Liver (tissue), 9 donors: ENCODE data around the gene AXIN2. TPM values are rescaled to one million over a fixed set of nuclear protein-coding genes. Genes with fewer than 3 reads are reported as not detected.

Experiments used
- DNase-seq: peaks from one replicate; pipeline ENCODE4 v3.0.0-alpha.2; 2017; ENCODE audit warnings: low spot score
- H3K27ac ChIP-seq, 2 donors: one replicate each; pipeline ENCODE4 v1.7.0; 2013; ENCODE audit warnings: inconsistent platforms in 2 of 2, low read length in 2 of 2, control low read depth in 1 of 2, low read depth in 1 of 2, mild to moderate bottlenecking in 1 of 2
- H3K27me3 ChIP-seq, 4 donors: one replicate each; pipeline versions ENCODE4 v1.6.1 to v1.7.0; 2013; ENCODE audit warnings: low read length in 3 of 4, inconsistent platforms in 1 of 4, mild to moderate bottlenecking in 1 of 4, moderate library complexity in 1 of 4; ENCODE audit not compliant: control insufficient read depth in 4 of 4, insufficient read depth in 4 of 4
- H3K36me3 ChIP-seq, 4 donors: one replicate each; pipeline versions ENCODE4 v1.6.1 to v1.7.0; 2013; ENCODE audit warnings: low read length in 3 of 4, mild to moderate bottlenecking in 3 of 4, low read depth in 1 of 4, moderate library complexity in 1 of 4; ENCODE audit not compliant: control insufficient read depth in 4 of 4, insufficient read depth in 3 of 4
- H3K4me1 ChIP-seq, 4 donors: one replicate each; pipeline versions ENCODE4 v1.6.1 to v1.7.0; 2013; ENCODE audit warnings: low read length in 3 of 4, mild to moderate bottlenecking in 3 of 4, moderate library complexity in 1 of 4; ENCODE audit not compliant: control insufficient read depth in 4 of 4, insufficient read depth in 4 of 4
- H3K4me3 ChIP-seq, 3 donors: one replicate each; pipeline versions ENCODE4 v1.6.1 to v1.7.0; 2013; ENCODE audit warnings: low read length in 3 of 3, control low read depth in 1 of 3, low read depth in 1 of 3, mild to moderate bottlenecking in 1 of 3
- H3K9ac ChIP-seq, 2 donors: one replicate each; pipeline ENCODE4 v1.7.0; 2013; ENCODE audit warnings: low read length in 2 of 2, mild to moderate bottlenecking in 2 of 2, moderate library complexity in 2 of 2, control low read depth in 1 of 2, low read depth in 1 of 2
- H3K9me3 ChIP-seq, 4 donors: one replicate each; pipeline versions ENCODE4 v1.6.1 to v1.7.0; 2013; ENCODE audit warnings: low read length in 3 of 4; ENCODE audit not compliant: control insufficient read depth in 4 of 4
- ATF3 ChIP-seq: IDR thresholded peaks from 2 replicates; pipeline ENCODE4 v1.6.1; 2016; ENCODE audit warnings: antibody characterized with exemption
- CTCF ChIP-seq: fragments of 150-350 bp; IDR thresholded peaks from 2 replicates; pipeline ENCODE4 v1.5.1; 2017; ENCODE audit warnings: improper control_type of control experiment, low read depth, low read length; ENCODE audit not compliant: missing input control
- EGR1 ChIP-seq, 2 donors: IDR thresholded peaks; 2 replicates each; pipeline ENCODE4 v1.6.1; 2016 to 2018; ENCODE audit warnings: antibody characterized with exemption in 2 of 2, low read depth in 2 of 2
- FOXA1 ChIP-seq: IDR thresholded peaks from 2 replicates; pipeline ENCODE4 v1.6.1; 2016; ENCODE audit warnings: antibody characterized with exemption
- FOXA2 ChIP-seq: IDR thresholded peaks from 2 replicates; pipeline ENCODE4 v1.6.1; 2016; ENCODE audit warnings: antibody characterized with exemption
- HNF4A ChIP-seq, 2 donors: conservative IDR thresholded peaks; 2 replicates each; pipeline ENCODE4 v1.6.1; 2016; ENCODE audit warnings: antibody characterized with exemption in 2 of 2, mild to moderate bottlenecking in 2 of 2
- HNF4G ChIP-seq: IDR thresholded peaks from 2 replicates; pipeline ENCODE4 v1.6.1; 2016; ENCODE audit warnings: antibody characterized with exemption
- JUND ChIP-seq, 2 donors: IDR thresholded peaks; 2 replicates each; pipeline ENCODE4 v1.6.1; 2016; ENCODE audit warnings: antibody characterized with exemption in 2 of 2
- MAX ChIP-seq: IDR thresholded peaks from 2 replicates; pipeline ENCODE4 v1.6.1; 2016; ENCODE audit warnings: antibody characterized with exemption
- NR2F2 ChIP-seq: IDR thresholded peaks from 2 replicates; pipeline ENCODE4 v1.6.1; 2016; ENCODE audit warnings: antibody characterized with exemption
- REST ChIP-seq: IDR thresholded peaks from 2 replicates; pipeline ENCODE4 v1.6.1; 2016; ENCODE audit warnings: antibody characterized with exemption, mild to moderate bottlenecking
- ZBTB33 ChIP-seq: IDR thresholded peaks from 2 replicates; pipeline ENCODE4 v1.6.1; 2016; ENCODE audit warnings: antibody characterized with exemption
- WGBS: extraction: QIAGEN DNeasy Blood & Tissue Kit; methylation state at CpG from one replicate; pipeline ENCODE4 v1.1.7; 2013; 5-methylcytosine and 5-hydroxymethylcytosine counted together
- polyA plus RNA-seq, 2 donors: library from polyadenylated mRNA; stranded (reverse) in 1 of 2; unstranded in 1 of 2; fragments of 200-250 nt in 1 of 2; fragments of >200 nt in 1 of 2; fragmentation: Nextera tagmentation in 1 of 2; extraction: Ambion mirVana in 1 of 2; gene quantifications; one replicate each; pipeline versions ENCODE4 v1.2.1 to v1.2.3, GENCODE V29; 2013 to 2015
- total RNA-seq, 2 donors: library from RNA; depleted of rRNA; stranded (reverse); fragments of >200 nt; gene quantifications; one replicate each; pipeline ENCODE4 v1.2.3, GENCODE V29; 2014
- donor health status: healthy.
- donor health status: healthy.
- donor health status: healthy.
- donor health status: healthy.
- donor health status: healthy.

AXIN2 gene
- total and polyA plus RNA-seq, 4 donors, result 0.33 to 3.5 (median 1.5) TPM

GRCh38 chr17:65573282-65573602 lies 11.8 kb upstream of the AXIN2 start:
- H3K27ac ChIP-seq, result no peak overlapping the region
- no peak for DNase-seq
- TF ChIP-seq ZBTB33, result no peak
- no peak for TF ChIP-seq NR2F2
- TF ChIP-seq EGR1 (IDR thresholded peaks at IDR 0.05; ENCODE audit: low read depth in 2 of 2), result no peak
- no peak for TF ChIP-seq REST
- TF ChIP-seq CTCF, result no peak
- TF ChIP-seq FOXA1, result no peak
- no peak for TF ChIP-seq HNF4A (conservative IDR thresholded peaks at IDR 0.05)
- TF ChIP-seq MAX, result no peak
- no peaks in the 10 kb centered on the region for H3K4me1 ChIP-seq
- no peaks in the 10 kb centered on the region for H3K36me3 ChIP-seq
- no peak overlapping the region for H3K9ac ChIP-seq
- no peaks in the 10 kb centered on the region for H3K27me3 ChIP-seq
- 76% methylated on average over 5 of the region's 5 CpGs for WGBS
- no peaks in the 10 kb centered on the region for H3K9me3 ChIP-seq
- H3K4me3 ChIP-seq, result no peak overlapping the region

- Histone ChIP-seq H3K4me1 (no peaks in the 10 kb centered on the region), H3K9ac (no peak overlapping the region), H3K36me3 (no peaks in the 10 kb centered on the region), H3K9me3 (no peaks in the 10 kb centered on the region), H3K27me3 (no peaks in the 10 kb centered on the region), H3K27ac (no peak overlapping the region), H3K4me3 (no peak overlapping the region)
- TF ChIP-seq REST, result no peak
- TF ChIP-seq ATF3, result no peak
- TF ChIP-seq HNF4A (conservative IDR thresholded peaks at IDR 0.05), result no peak
- TF ChIP-seq FOXA2, result no peak
- no peak for TF ChIP-seq EGR1 (IDR thresholded peaks at IDR 0.05; ENCODE audit: low read depth in 2 of 2)
- no peak for TF ChIP-seq FOXA1
- TF ChIP-seq CTCF, result no peak
- no peak for TF ChIP-seq JUND (IDR thresholded peaks at IDR 0.05)
- no peak for TF ChIP-seq HNF4G
- TF ChIP-seq NR2F2, result no peak
- 56% methylated on average over 14 of the region's 14 CpGs for WGBS
- DNase-seq, result no peak
Observed at GRCh38 chr17:65572581-65573281, 11.3 kb upstream of the AXIN2 start.
